HCT116 (cell line): ENCODE results near the gene ZNF749.
"Not testable (repeated sequence)": the region's sequence is repeated elsewhere in the genome, so short reads cannot be mapped to it uniquely, and the experiment has no call there.

Source experiments
- CEBPB ChIP-seq: IDR thresholded peaks from 2 replicates; pipeline ENCODE4 v1.6.1; 2012; ENCODE audit warnings: low read depth
- CTCF ChIP-seq, 3 experiments: fragments of 200-600 bp in 1 of 3; sonication (generic) in 1 of 3; IDR thresholded peaks in 2 of 3; conservative IDR thresholded peaks in 1 of 3; 2 replicates each; pipeline ENCODE4 v1.5.1; 2012 to 2017; ENCODE audit warnings: low read depth in 2 of 3, low read length in 2 of 3, antibody characterized with exemption in 1 of 3, borderline replicate concordance in 1 of 3, control low read depth in 1 of 3, mild to moderate bottlenecking in 1 of 3, mixed read lengths in 1 of 3, mixed run types in 1 of 3, moderate library complexity in 1 of 3; ENCODE audit not compliant: insufficient read depth in 1 of 3
- EZH2phosphoT487 ChIP-seq: fragments of 200-600 bp; IDR thresholded peaks from 2 replicates; pipeline ENCODE4 v1.6.1; 2018; ENCODE audit warnings: antibody characterized with exemption, borderline replicate concordance
- FOSL1 ChIP-seq: IDR thresholded peaks from 2 replicates; pipeline ENCODE4 v1.6.1; 2012; ENCODE audit warnings: low read depth
- JUND ChIP-seq: IDR thresholded peaks from 2 replicates; pipeline ENCODE4 v1.6.1; 2012
- POLR2A ChIP-seq: IDR thresholded peaks from 2 replicates; pipeline ENCODE4 v1.7.0; 2011; ENCODE audit warnings: borderline replicate concordance; ENCODE audit not compliant: insufficient read depth, insufficient read length; ENCODE audit errors: extremely low read depth
- POLR2AphosphoS5 ChIP-seq: IDR thresholded peaks from 2 replicates; pipeline ENCODE4 v1.6.1; 2011; ENCODE audit warnings: mild to moderate bottlenecking, low read depth, low read length, moderate library complexity
- SRF ChIP-seq: IDR thresholded peaks from 2 replicates; pipeline ENCODE4 v1.6.1; 2012; ENCODE audit warnings: low read depth
- TCF7L2 ChIP-seq: IDR thresholded peaks from 2 replicates; pipeline ENCODE4 v1.7.0; 2011; ENCODE audit warnings: borderline replicate concordance, inconsistent platforms; ENCODE audit not compliant: insufficient read depth, insufficient read length; ENCODE audit errors: extremely low read depth
- YY1 ChIP-seq: IDR thresholded peaks from 2 replicates; pipeline ENCODE4 v1.6.1; 2011; ENCODE audit warnings: low read length, low read depth, moderate library complexity, mild to moderate bottlenecking; ENCODE audit not compliant: insufficient replicate concordance; ENCODE audit errors: extremely low read depth
- ZFX ChIP-seq: fragments of 450-650 bp; IDR thresholded peaks from 2 replicates; pipeline ENCODE4 v1.6.1; 2017
- ZNF274 ChIP-seq: fragments of 200-500 bp; sonication (Bioruptor generic); IDR thresholded peaks from 2 replicates; pipeline ENCODE4 v1.6.1; 2014; ENCODE audit warnings: mild to moderate bottlenecking, low read depth, low read length, inconsistent platforms

- TF ChIP-seq CTCF (IDR thresholded peaks at IDR 0.05 in 2 of 3, conservative IDR thresholded peaks at IDR 0.05 in 1 of 3; ENCODE audit: borderline replicate concordance in 1 of 3, insufficient read depth in 1 of 3, low read depth in 2 of 3, low read length in 2 of 3); YY1; POLR2AphosphoS5; ZNF274; EZH2phosphoT487; POLR2A; ZFX; SRF; CEBPB; JUND; FOSL1; TCF7L2: not testable (repeated sequence)
Observed at GRCh38 chr19:57487477-57488298, 52.6 kb downstream of the ZNF749 start, which contains the start of gene ZNF419.
